AG09319 (cell line): Measurements from ENCODE around the gene S100A5.

Source experiments
- DNase-seq: peaks from one replicate; pipeline ENCODE4 v3.0.0-alpha.2; 2010; ENCODE audit warnings: low read depth; ENCODE audit errors: extremely low read depth
- CTCF ChIP-seq: IDR thresholded peaks from 2 replicates; pipeline ENCODE4 v1.5.1; 2011; ENCODE audit warnings: low read depth, mild to moderate bottlenecking, inconsistent platforms, low read length, moderate library complexity

The S100A5 gene

GRCh38 chr1:153545067-153546055 lies 4.6 kb upstream of the S100A5 start, which contains the start of gene S100A4:
S100A4 (minus strand) TSS chr1:153545806; CDS start chr1:153544794, 1,012 bp downstream.
- TF ChIP-seq CTCF = no peak
- peak; percentile 89 for DNase-seq

- no peak for DNase-seq
- TF ChIP-seq CTCF = no peak
Observed at GRCh38 chr1:153544453-153545066, 3.8 kb upstream of the S100A5 start.

GRCh38 chr1:153543736-153544135 lies 3.0 kb upstream of the S100A5 start:
- DNase-seq = no peak
- no peak for TF ChIP-seq CTCF

GRCh38 chr1:153542956-153543711 lies 2.4 kb upstream of the S100A5 start:
- DNase-seq = no peak

GRCh38 chr1:153541641-153542590 lies 1.2 kb upstream of the S100A5 start:
- no peak for DNase-seq
- no peak for TF ChIP-seq CTCF

More at GRCh38 chr1:153542956-153543711, 2.4 kb upstream of the S100A5 start:
- no peak for TF ChIP-seq CTCF

GRCh38 chr1:153539395-153540093 lies 1.2 kb downstream of the S100A5 start:
- TF ChIP-seq CTCF = no peak
- DNase-seq = no peak
